ENCODE data around the gene UBXN10. TPM values are rescaled to one million over a fixed set of nuclear protein-coding genes. Genes with fewer than 3 reads are reported as not detected.

Gene UBXN10
- total and polyA plus RNA-seq, 2 of the 13 experiments (the other 11 are each of a cell fraction or from before 2014, with no cell fraction given), result 0.04 to 0.05 TPM

- Histone ChIP-seq H3K27ac (ENCODE audit: extremely low read length, insufficient read depth, low read length) (no peak overlapping the region), H3K9ac (ENCODE audit: insufficient read depth, low read depth, low read length) (no peak overlapping the region), H3K4me2 (ENCODE audit: low read depth, low read length) (peak overlapping the region; percentile 41; the same call in 1 of the 2 replicates), H3K9me3 (ENCODE audit: low read length) (peaks cover 10% of the 10 kb centered on the region), H2AFZ (ENCODE audit: low read length) (peak overlapping the region; percentile 79), H3K36me3 (replicated peaks in 1 of 2; ENCODE audit: control insufficient read depth in 1 of 2, insufficient read depth in 2 of 2, low read length in 2 of 2) (no peaks in the 10 kb centered on the region), H3K79me2 (ENCODE audit: insufficient read depth, low read length) (no peaks in the 10 kb centered on the region), H3K27me3 (ENCODE audit: control insufficient read depth in 1 of 2, insufficient read depth in 2 of 2, low read length in 2 of 2) (no peaks in the 10 kb centered on the region; a peak in 1 of 5 replicates), H3K4me3 (replicated peaks in 1 of 3; ENCODE audit: insufficient read depth in 1 of 3, low read depth in 2 of 3, low read length in 3 of 3) (peak overlapping the region; percentile 20 to 39 (median 34); a peak in 4 of 6 replicates), H4K20me1 (ENCODE audit: insufficient read depth, low read length) (no peaks in the 10 kb centered on the region), H3K4me1 (ENCODE audit: insufficient read depth, low read length) (peaks cover 17% of the 10 kb centered on the region)
- in situ Hi-C loops (cut with HindIII; ENCODE audit: extremely low pct_ligation_motif_present, low pct_unique_long_range_greater_than_20kb), result loop anchor here (5.0 kb wide), 2 partner anchors 182 to 232 kb away; partner anchors contain the start of gene PLA2G2E
- FAIRE-seq (no peak), ATAC-seq (no peak), DNase-seq (ENCODE audit: low spot score) (no peak)
- TF ChIP-seq ZNF512B (CRISPR knock-in tag; IDR thresholded peaks at IDR 0.05; ENCODE audit: borderline replicate concordance), result no peak
- TF ChIP-seq SETDB1 (CRISPR knock-in tag; IDR thresholded peaks at IDR 0.05; ENCODE audit: borderline replicate concordance), result no peak
- TF ChIP-seq ZNF773 (CRISPR knock-in tag; IDR thresholded peaks at IDR 0.05; ENCODE audit: borderline replicate concordance), result no peak
- no peak for TF ChIP-seq ZNF263 (CRISPR knock-in tag; IDR thresholded peaks at IDR 0.05)
- TF ChIP-seq ZNF503 (CRISPR knock-in tag; IDR thresholded peaks at IDR 0.05), result no peak
- TF ChIP-seq ARID3A (IDR thresholded peaks at IDR 0.05; ENCODE audit: low read depth, low read length), result 0 out of 2 replicates have a peak, but pooled peaks have one; percentile 23
- no peak for TF ChIP-seq BCL6 (CRISPR knock-in tag; IDR thresholded peaks at IDR 0.05)
- TF ChIP-seq ESRRA (CRISPR knock-in tag; IDR thresholded peaks at IDR 0.05; ENCODE audit: low read depth), result no peak
- TF ChIP-seq FOXO1 (CRISPR knock-in tag; IDR thresholded peaks at IDR 0.05), result no peak
- peak; percentile 87 for TF ChIP-seq IRF2 (CRISPR knock-in tag; IDR thresholded peaks at IDR 0.05)
- no peak for TF ChIP-seq TCF7 (IDR thresholded peaks at IDR 0.05; ENCODE audit: low read depth)
- no peak for TF ChIP-seq DNMT3B (CRISPR knock-in tag; conservative IDR thresholded peaks at IDR 0.05)
- TF ChIP-seq ZSCAN20 (CRISPR knock-in tag; IDR thresholded peaks at IDR 0.05; ENCODE audit: borderline replicate concordance), result no peak
- peak; percentile 75; the same call in 1 of the 2 replicates for TF ChIP-seq KAT2B (IDR thresholded peaks at IDR 0.05; ENCODE audit: borderline replicate concordance, low read depth, low read length)
- TF ChIP-seq ZNF782 (CRISPR knock-in tag; IDR thresholded peaks at IDR 0.05; ENCODE audit: borderline replicate concordance), result no peak
- TF ChIP-seq KLF13 (CRISPR knock-in tag; IDR thresholded peaks at IDR 0.05), result no peak
- no peak for TF ChIP-seq RFX1 (IDR thresholded peaks at IDR 0.05)
- WGBS (ENCODE audit: low lambda C conversion rate), result 58% methylated on average over 16 of the region's 18 CpGs
- intact Hi-C loops (cut with micrococcal nuclease; ENCODE audit: unreplicated experiment), result no loop called here
- BruUV-seq (replicated peaks), result no TSS peak
- CTCF ChIA-PET (ENCODE audit: low intra/inter-chr PET ratio, low total read pairs), result no interaction called here
- POLR2A ChIA-PET, result no interaction called here
Measured at GRCh38 chr1:20154301-20154831, 31.5 kb upstream of the UBXN10 start.
